HCT116 (cell line): ENCODE data around the gene SIRT3. TPM values are rescaled to one million over a fixed set of nuclear protein-coding genes. Genes with fewer than 3 reads are reported as not detected.

Experiments
- ATAC-seq: fragments of 200-7000 bp; cut with Tn5 transposase; 2 replicates; pipeline ENCODE4 v1.9.1; 2020; ENCODE audit warnings: mild to moderate bottlenecking, moderate library complexity
- BruUV-seq: library from RNA; stranded (reverse); fragments of 400-500 nt; replicated peaks from 2 replicates; lab custom pipeline; 2021; lab: Mats Ljungman, UMichigan
- CTCF ChIA-PET: fragments of 300-600 bp; sonication (Branson Sonifier 250); formaldehyde crosslinking; loops from one replicate; lab custom pipeline; 2021; ENCODE audit warnings: antibody characterized with exemption; lab: Charles Lee
- POLR2A ChIA-PET: fragments of 300-600, 350-600 bp; sonication (Branson Sonifier 250); formaldehyde crosslinking; loops from one replicate; lab custom pipeline; 2021; ENCODE audit warnings: antibody characterized with exemption; lab: Charles Lee
- RAD21 ChIA-PET, 2 experiments: fragments of 300-600 bp; sonication (Branson Sonifier 250); formaldehyde crosslinking; loops; one replicate each; lab custom pipeline; 2023; ENCODE audit warnings: low total read pairs in 2 of 2; ENCODE audit not compliant: uncharacterized antibody in 2 of 2, unreplicated experiment in 2 of 2, low non-redundant PET in 1 of 2; lab: Charles Lee
- DNase-seq: peaks from one replicate; pipeline ENCODE4 v3.0.0-alpha.2; 2010; ENCODE audit warnings: low read depth, low spot score
- H2AFZ ChIP-seq: fragments of 200-600 bp; shearing (Covaris generic), sonication (generic); 2 replicates; pipeline ENCODE4 v1.6.1; 2017; ENCODE audit warnings: low read depth, mixed run types, mixed read lengths, antibody characterized with exemption, low read length; ENCODE audit not compliant: poor library complexity, severe bottlenecking
- H3K27ac ChIP-seq: 2 replicates; pipeline ENCODE4 v1.5.1; 2012; ENCODE audit warnings: low read depth, low read length
- H3K27me3 ChIP-seq: fragments of 200-600 bp; sonication (generic); 2 replicates; pipeline ENCODE4 v1.6.1; 2016; ENCODE audit warnings: mixed run types, low read length, mixed read lengths; ENCODE audit not compliant: insufficient read depth
- H3K36me3 ChIP-seq, 2 experiments: fragments of 200-500 bp in 1 of 2; fragments of 200-600 bp in 1 of 2; sonication (Bioruptor generic) in 1 of 2; sonication (generic) in 1 of 2; 2 replicates each; pipeline versions ENCODE4 v1.5.1 to v1.6.1; 2014 to 2016; ENCODE audit warnings: low read length in 2 of 2, inconsistent platforms in 1 of 2, mixed read lengths in 1 of 2, mixed run types in 1 of 2; ENCODE audit not compliant: insufficient read depth in 2 of 2, control insufficient read depth in 1 of 2
- H3K4me1 ChIP-seq, 2 experiments: fragments of 200-600 bp in 1 of 2; sonication (generic) in 1 of 2; 2 replicates each; pipeline versions ENCODE4 v1.5.1 to v1.6.1; 2012 to 2017; ENCODE audit warnings: low read length in 2 of 2, inconsistent platforms in 1 of 2, mild to moderate bottlenecking in 1 of 2, mixed read lengths in 1 of 2, mixed run types in 1 of 2, moderate library complexity in 1 of 2; ENCODE audit not compliant: insufficient read depth in 2 of 2, control insufficient read depth in 1 of 2
- H3K4me2 ChIP-seq: fragments of 200-600 bp; sonication (generic); 2 replicates; pipeline ENCODE4 v1.6.1; 2017; ENCODE audit warnings: mixed run types, low read length, mixed read lengths
- H3K4me3 ChIP-seq, 2 experiments: fragments of 200-600 bp in 1 of 2; sonication (generic) in 1 of 2; replicated peaks in 1 of 2; 2 replicates each; pipeline ENCODE4 v1.5.1; 2011 to 2016; ENCODE audit warnings: low read length in 2 of 2, control low read depth in 1 of 2, low read depth in 1 of 2, mild to moderate bottlenecking in 1 of 2, mixed read lengths in 1 of 2, mixed run types in 1 of 2
- H3K79me2 ChIP-seq: fragments of 200-600 bp; sonication (generic); 2 replicates; pipeline ENCODE4 v1.6.1; 2017; ENCODE audit warnings: mild to moderate bottlenecking, mixed run types, low read length, moderate library complexity, mixed read lengths; ENCODE audit not compliant: insufficient read depth
- H3K9ac ChIP-seq: fragments of 200-600 bp; sonication (generic); 2 replicates; pipeline ENCODE4 v1.6.1; 2016; ENCODE audit warnings: low read length, mixed read lengths
- H3K9me2 ChIP-seq: fragments of 200-600 bp; sonication (generic), shearing (Covaris generic); 2 replicates; pipeline ENCODE4 v1.6.1; 2017; ENCODE audit warnings: mixed run types, mild to moderate bottlenecking, moderate library complexity; ENCODE audit not compliant: insufficient read depth
- H3K9me3 ChIP-seq, 2 experiments: fragments of 200-500 bp in 1 of 2; fragments of 200-600 bp in 1 of 2; sonication (Bioruptor generic) in 1 of 2; sonication (generic) in 1 of 2; 2 replicates each; pipeline ENCODE4 v1.6.1; 2014 to 2017; ENCODE audit warnings: low read length in 2 of 2, mixed read lengths in 2 of 2, inconsistent platforms in 1 of 2, low read depth in 1 of 2, mild to moderate bottlenecking in 1 of 2, mixed run types in 1 of 2, moderate library complexity in 1 of 2; ENCODE audit not compliant: control insufficient read depth in 1 of 2, insufficient read depth in 1 of 2
- H4K20me1 ChIP-seq: fragments of 200-600 bp; sonication (generic), shearing (Covaris generic); 2 replicates; pipeline ENCODE4 v1.6.1; 2017; ENCODE audit warnings: mixed run types, mild to moderate bottlenecking, moderate library complexity; ENCODE audit not compliant: insufficient read depth
- ATF3 ChIP-seq: IDR thresholded peaks from 2 replicates; pipeline ENCODE4 v1.6.1; 2012
- EZH2 ChIP-seq: fragments of 200-600 bp; sonication (generic); IDR thresholded peaks from 2 replicates; pipeline ENCODE4 v1.6.1; 2017; ENCODE audit warnings: antibody characterized with exemption, mixed run types
- FOSL1 ChIP-seq: IDR thresholded peaks from 2 replicates; pipeline ENCODE4 v1.6.1; 2012; ENCODE audit warnings: low read depth
- POLR2A ChIP-seq: IDR thresholded peaks from 2 replicates; pipeline ENCODE4 v1.7.0; 2011; ENCODE audit warnings: borderline replicate concordance; ENCODE audit not compliant: insufficient read depth, insufficient read length; ENCODE audit errors: extremely low read depth
- RAD21 ChIP-seq: IDR thresholded peaks from 2 replicates; pipeline ENCODE4 v1.6.1; 2012; ENCODE audit warnings: low read depth, mild to moderate bottlenecking
- SIN3A ChIP-seq: IDR thresholded peaks from 2 replicates; pipeline ENCODE4 v1.6.1; 2012; ENCODE audit warnings: low read depth
- SP1 ChIP-seq: IDR thresholded peaks from 2 replicates; pipeline ENCODE4 v1.6.1; 2012; ENCODE audit warnings: low read depth
- SRF ChIP-seq: IDR thresholded peaks from 2 replicates; pipeline ENCODE4 v1.6.1; 2012; ENCODE audit warnings: low read depth
- TCF7L2 ChIP-seq: IDR thresholded peaks from 2 replicates; pipeline ENCODE4 v1.7.0; 2011; ENCODE audit warnings: borderline replicate concordance, inconsistent platforms; ENCODE audit not compliant: insufficient read depth, insufficient read length; ENCODE audit errors: extremely low read depth
- intact Hi-C: fragments of 100-400 bp; cut with micrococcal nuclease; formaldehyde crosslinking; loops from 2 replicates; pipeline ENCODE4 v1.10.0; 2022
- total RNA-seq: library from RNA; stranded (reverse); gene quantifications from one replicate; pipeline ENCODE4 v1.2.1, GENCODE V29; 2021; ENCODE audit not compliant: unreplicated experiment

SIRT3 gene
- total RNA-seq, 1 experiment from 2014 or later = 17.9 TPM

GRCh38 chr11:285021-285893 lies 49.1 kb upstream of the SIRT3 start:
- POLR2A ChIA-PET = no interaction called here
- Histone ChIP-seq H3K4me1 (peaks cover 14 to 28% of the 10 kb centered on the region in 2 experiments), H3K27me3 (no peaks in the 10 kb centered on the region), H3K9me3 (no peaks in the 10 kb centered on the region), H3K9ac (no peak overlapping the region), H3K27ac (no peak overlapping the region), H3K4me3 (no peak overlapping the region), H4K20me1 (no peaks in the 10 kb centered on the region), H3K36me3 (no peaks in the 10 kb centered on the region), H2AFZ (no peak overlapping the region), H3K4me2 (no peak overlapping the region), H3K79me2 (peaks cover 7% of the 10 kb centered on the region; the same call in 1 of the 2 replicates), H3K9me2 (no peaks in the 10 kb centered on the region)
- no TSS peak for BruUV-seq
- DNase-seq = no peak
- RAD21 ChIA-PET = interaction anchor here in 1 of 2 experiments (0.7 kb wide), 1 partner anchor 18 kb away, joined by 9 read pairs; no protein-coding TSS in a partner anchor
- CTCF ChIA-PET = no interaction called here
- ATAC-seq = no peak
- intact Hi-C loops = loop anchor here (5.0 kb wide), 1 partner anchor 48 kb away; the partner anchor contains the start of genes PSMD13 and SIRT3
- TF ChIP-seq SP1 (no peak), SIN3A (no peak), EZH2 (no peak)

GRCh38 chr11:284105-285020 lies 48.2 kb upstream of the SIRT3 start:
- ATAC-seq (no peak), DNase-seq (no peak)
- peaks cover 10 to 22% of the 10 kb centered on the region in 2 experiments for H3K4me1 ChIP-seq
- H3K4me2 ChIP-seq = no peak overlapping the region
- RAD21 ChIA-PET = interaction anchor here in 1 of 2 experiments (0.7 kb wide), 1 partner anchor 17 kb away, joined by 9 read pairs; no protein-coding TSS in a partner anchor
- peaks cover 3% of the 10 kb centered on the region; the same call in 1 of the 2 replicates for H3K79me2 ChIP-seq
- CTCF ChIA-PET = no interaction called here
- H3K4me3 ChIP-seq = no peak overlapping the region
- POLR2A ChIA-PET = no interaction called here
- no peaks in the 10 kb centered on the region for H3K36me3 ChIP-seq
- BruUV-seq = no TSS peak
- H3K9me2 ChIP-seq = no peaks in the 10 kb centered on the region
- no peak overlapping the region for H2AFZ ChIP-seq
- no peak overlapping the region; the same call in 1 of the 2 replicates for H3K27ac ChIP-seq
- TF ChIP-seq SP1 (no peak), RAD21 (no peak), POLR2A (no peak), TCF7L2 (no peak), EZH2 (no peak), SRF (no peak), ATF3 (no peak), FOSL1 (no peak)
- no peaks in the 10 kb centered on the region for H3K27me3 ChIP-seq
- no peak overlapping the region for H3K9ac ChIP-seq
- intact Hi-C loops = loop anchor here (5.0 kb wide), 1 partner anchor 47 kb away; the partner anchor contains the start of genes PSMD13 and SIRT3
- H3K9me3 ChIP-seq = no peaks in the 10 kb centered on the region
- no peaks in the 10 kb centered on the region for H4K20me1 ChIP-seq
